Measurements from ENCODE around the gene CBX8.

Gene CBX8

DNA sequence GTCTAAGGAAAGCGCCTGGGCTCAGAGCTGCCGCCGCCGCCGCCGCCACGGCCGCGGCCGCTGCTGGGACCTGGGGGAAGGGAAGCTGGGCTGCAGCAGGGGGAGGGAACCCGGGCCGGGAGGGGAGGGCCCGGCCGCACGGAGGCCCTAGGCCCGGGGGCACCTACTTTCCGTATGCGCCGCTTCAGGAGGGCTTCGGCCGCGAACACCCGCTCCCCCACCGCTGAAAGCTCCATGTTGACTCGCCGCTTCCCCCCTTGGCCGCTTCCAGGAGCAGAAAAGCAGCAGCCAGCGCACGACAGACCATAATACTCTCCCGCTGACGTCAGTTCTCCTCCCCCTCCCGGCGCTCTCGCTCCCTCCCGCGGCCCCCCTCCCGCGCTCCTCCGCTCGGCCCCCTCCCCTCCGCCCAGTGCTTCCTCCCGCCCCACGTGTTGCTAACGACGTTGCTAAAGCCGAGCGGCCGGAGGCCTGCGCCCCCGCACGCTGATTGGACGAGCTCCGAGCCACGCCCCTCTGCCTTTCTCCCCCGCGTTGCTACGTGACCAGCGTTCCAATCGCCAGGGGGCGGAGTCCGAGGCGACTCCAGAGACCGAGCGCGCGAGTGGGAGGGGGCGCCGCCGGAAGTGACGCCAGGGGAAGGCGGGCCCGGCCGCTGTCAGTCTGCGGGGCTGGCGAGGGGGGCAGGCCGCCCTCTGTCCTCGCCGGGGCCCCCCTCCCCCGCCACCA, at the start of gene CBX8:
TSS of gene CBX8 (minus strand) at position 315 of the 729 bp plus-strand sequence. CDS start at position 236, 79 bp downstream.
- DNase-seq: peak; percentile 99

DNA sequence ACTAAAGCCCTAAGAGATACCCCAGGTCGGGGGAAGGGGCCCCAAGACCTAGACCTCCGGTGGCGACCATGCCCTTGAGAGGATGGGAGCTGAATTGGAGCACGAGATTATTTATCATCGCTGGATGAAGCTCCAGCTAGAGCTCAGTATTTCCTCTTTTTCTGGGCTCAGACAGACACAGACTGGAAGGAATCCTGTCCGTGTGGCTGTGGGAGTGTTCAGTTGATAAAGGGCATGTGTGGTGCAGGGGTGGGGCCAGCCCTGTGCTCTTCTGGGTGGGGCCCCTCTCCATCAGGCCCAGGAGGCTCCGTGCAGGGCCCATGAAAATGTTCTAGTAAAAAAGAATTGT, 48.7 kb upstream of the CBX8 start:
- no peak for DNase-seq

DNA sequence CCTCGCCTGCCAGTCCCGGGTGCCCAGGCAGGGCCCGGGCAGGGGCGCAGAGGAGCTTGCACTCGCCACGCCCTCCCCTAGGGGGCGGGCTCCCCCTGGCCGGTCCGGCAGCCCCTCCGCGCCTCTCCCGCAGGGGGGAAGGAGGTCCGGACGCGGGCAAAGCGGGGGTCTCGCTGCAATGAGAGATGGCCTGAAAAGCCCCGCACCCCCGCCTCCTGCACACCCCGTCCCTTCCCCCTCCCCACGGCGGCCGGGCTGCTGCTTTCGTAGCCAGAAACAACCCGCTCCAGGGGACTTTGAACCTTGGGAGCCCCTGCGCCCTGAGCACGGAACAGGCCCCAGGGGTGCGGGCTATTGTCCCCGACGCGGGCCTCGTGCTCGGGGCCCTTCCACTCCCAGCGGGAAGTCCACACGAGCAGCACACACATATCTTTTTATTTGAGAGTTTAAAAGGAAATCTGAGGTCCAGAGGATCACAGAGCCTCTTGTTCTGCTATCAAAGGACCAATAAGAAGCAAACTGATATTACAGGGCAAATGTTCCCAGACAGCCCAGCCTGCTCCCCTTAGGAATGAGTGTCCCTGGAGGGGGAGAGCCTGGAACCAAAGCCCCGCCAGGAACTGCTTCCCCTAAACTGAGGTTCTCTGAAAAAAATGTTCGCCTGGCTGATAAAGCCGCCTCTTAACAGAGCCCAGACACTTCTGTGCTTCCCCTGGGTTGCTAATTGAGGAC, 48.2 kb upstream of the CBX8 start:
- peak; percentile 50 for DNase-seq

- DNase-seq: no peak
Measured at GRCh38 chr17:79843816-79844800, 47.2 kb upstream of the CBX8 start.

GRCh38 chr17:79843474-79843815, 46.6 kb upstream of the CBX8 start:
- DNase-seq: peak; percentile 28

DNA sequence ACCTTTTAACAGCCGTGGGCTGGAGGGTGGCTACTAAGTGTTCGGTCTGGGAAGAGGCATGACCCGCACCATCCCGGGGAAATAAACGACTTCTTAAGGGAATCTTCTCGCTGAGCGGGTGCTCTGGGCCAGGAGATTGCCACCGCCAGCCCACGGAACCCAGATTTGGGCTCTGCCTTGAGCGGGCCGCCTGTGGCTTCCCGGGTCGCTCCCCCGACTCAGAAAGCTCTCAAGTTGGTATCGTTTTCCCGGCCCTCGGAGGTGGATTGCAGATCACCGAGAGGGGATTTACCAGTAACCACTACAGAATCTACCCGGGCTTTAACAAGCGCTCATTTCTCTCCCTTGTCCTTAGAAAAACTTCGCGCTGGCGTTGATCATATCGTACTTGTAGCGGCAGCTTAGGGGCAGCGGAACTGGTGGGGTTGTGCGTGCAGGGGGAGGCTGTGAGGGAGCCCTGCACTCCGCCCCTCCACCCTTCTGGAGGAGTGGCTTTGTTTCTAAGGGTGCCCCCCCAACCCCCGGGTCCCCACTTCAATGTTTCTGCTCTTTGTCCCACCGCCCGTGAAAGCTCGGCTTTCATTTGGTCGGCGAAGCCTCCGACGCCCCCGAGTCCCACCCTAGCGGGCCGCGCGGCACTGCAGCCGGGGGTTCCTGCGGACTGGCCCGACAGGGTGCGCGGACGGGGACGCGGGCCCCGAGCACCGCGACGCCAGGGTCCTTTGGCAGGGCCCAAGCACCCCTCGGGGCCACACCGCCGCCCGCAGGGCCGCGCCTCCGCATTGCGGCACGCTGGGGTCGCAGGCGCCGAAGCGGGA, 46.0 kb upstream of the CBX8 start:
- peak; percentile 29 for DNase-seq

- DNase-seq: no peak
Measured at GRCh38 chr17:79842136-79842655, 45.3 kb upstream of the CBX8 start.

- DNase-seq: no peak
Measured at GRCh38 chr17:79841369-79842135, 44.7 kb upstream of the CBX8 start.

DNA sequence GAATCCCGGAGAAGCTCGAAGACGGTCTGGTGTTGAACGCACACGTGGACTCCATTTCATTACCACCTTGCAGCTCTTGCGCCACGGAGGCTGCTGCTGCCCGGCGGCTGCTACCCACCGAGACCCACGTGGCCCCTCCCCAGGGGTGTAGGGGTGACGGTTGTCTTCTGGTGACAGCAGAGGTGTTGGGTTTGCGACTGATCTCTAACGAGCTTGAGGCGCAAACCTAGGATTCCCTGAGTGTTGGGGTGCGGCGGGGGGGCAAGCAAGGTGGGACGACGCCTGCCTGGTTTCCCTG, 44.1 kb upstream of the CBX8 start:
- no peak for DNase-seq

DNA sequence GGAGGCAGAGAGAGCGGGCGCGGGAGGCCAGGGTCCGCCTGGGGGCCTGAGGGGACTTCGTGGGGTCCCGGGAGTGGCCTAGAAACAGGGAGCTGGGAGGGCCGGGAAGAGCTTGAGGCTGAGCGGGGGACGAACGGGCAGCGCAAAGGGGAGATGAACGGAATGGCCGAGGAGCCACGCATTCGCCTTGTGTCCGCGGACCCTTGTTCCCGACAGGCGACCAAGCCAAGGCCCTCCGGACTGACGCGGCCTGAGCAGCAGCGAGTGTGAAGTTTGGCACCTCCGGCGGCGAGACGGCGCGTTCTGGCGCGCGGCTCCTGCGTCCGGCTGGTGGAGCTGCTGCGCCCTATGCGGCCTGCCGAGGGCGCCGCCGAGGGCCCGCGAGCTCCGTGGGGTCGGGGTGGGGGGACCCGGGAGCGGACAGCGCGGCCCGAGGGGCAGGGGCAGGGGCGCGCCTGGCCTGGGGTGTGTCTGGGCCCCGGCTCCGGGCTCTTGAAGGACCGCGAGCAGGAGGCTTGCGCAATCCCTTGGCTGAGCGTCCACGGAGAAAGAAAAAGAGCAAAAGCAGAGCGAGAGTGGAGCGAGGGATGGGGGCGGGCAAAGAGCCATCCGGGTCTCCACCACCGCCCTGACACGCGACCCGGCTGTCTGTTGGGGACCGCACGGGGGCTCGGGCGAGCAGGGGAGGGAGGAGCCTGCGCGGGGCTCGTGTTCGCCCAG, 43.6 kb upstream of the CBX8 start:
- peak; percentile 31 for DNase-seq

- peak; percentile 92 for DNase-seq
Measured at GRCh38 chr17:79839356-79840268, 42.7 kb upstream of the CBX8 start, which contains the start of gene CBX4. TSS of gene CBX4 (minus strand) at chr17:79839440. CDS start at chr17:79839251, 189 bp downstream.

- peak; percentile 46 for DNase-seq
Measured at GRCh38 chr17:79838522-79839274, 41.8 kb upstream of the CBX8 start.

DNA sequence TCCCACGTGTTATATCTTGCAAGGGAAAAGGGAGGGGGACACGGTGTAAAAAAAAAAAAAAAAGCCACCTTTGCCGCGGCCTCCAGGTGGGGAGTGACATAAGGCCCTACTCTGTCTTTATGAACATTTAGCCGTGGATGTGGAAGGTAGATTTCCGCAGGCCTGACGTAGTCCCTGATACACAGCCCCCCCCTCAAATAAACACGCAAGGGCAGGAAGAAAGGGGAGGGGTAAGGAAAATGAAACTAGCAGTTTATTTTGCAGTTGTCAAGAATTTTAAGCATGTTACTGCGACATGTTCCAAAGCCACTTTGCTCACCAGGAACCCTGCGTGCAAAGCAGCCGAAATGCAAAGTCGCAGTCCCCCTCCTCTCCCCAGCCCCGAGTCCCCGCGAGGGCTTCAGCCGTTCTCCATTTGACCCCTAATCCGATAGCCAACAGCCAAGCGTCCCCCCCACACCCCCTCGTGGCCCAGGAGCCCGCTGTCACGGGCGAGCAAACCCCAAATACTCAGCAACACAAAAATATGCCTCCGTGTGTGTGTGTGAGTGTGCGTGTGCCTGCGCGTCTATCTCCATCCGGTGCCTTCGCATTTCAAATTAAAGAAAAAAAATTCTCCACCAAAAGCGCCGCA, 41.1 kb upstream of the CBX8 start:
- peak; percentile 36 for DNase-seq

- DNase-seq: no peak
Measured at GRCh38 chr17:79836972-79837887, 40.4 kb upstream of the CBX8 start.

DNA sequence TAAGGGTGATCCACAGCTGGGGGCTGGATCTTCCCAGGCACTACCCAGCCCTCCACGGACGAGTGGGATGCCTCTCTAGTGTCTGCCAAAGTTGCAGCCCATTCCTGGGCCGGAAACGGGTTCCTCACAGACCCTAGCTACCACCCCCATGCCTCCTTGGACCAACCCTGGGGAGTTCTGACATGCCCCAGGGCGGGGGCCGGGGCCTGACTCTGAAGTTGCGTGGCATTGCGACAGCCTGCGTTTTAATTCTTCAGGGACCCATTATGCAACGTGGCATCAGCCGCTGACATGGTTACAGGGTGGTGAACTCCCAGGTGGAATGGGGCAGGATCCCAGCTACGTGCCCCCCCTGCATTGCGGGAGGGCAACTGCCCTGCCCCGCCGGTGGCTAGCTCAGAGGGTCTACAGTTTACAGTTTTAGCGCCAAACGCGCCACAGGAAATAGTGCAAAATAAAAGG, 39.7 kb upstream of the CBX8 start:
- DNase-seq: no peak

- DNase-seq: no peak
Measured at GRCh38 chr17:79835953-79836509, 39.2 kb upstream of the CBX8 start.

- DNase-seq: no peak
Measured at GRCh38 chr17:79835470-79835899, 38.6 kb upstream of the CBX8 start.

All from activated CD8-positive, alpha-beta memory T cell treated with anti-CD3 and anti-CD28 coated beads, Interleukin-2, amount 50 U/mL, for 4 hours (primary cell).